ENCODE measurements around the gene SIRPA. TPM values are rescaled to one million over a fixed set of nuclear protein-coding genes. Genes with fewer than 3 reads are reported as not detected.

Gene SIRPA
- total RNA-seq, 1 donor from 2014 or later: 8.9 TPM

DNA sequence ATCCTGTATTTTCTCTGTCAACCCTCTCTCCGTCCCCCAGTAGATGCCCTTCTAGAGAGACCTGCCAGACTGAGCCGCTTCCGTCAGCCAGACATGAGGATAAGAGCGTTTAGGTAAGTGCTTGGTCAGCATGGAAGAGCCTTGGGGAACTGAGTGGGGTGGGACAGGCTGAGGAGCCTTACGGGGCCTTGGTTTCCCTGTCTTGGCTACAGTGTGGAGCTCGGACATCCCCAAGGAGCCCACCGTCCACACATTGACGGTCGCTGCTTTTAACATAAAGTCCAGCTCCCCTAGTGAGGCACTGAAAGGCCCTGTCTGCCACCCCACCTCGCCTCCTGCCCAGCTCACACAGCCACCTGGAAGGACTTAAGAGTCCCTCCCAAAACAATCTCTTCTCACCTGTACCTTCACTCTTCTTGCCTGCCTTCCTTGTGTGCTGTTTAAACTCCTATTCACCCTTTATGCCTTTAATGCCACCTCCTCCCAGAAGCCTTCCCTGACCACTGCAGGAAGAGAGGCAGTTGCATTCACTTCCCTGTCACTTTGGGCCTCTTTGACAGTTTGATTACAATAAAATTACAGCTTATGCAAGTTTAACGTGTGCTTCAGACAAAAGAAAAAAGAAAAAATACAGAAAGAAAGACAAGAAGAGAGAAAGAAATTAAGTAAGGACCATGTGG, 56.4 kb downstream of the SIRPA start:
- peaks cover 0 to 3% (median 0%) of the 10 kb centered on the region in 3 donors for H3K27me3 ChIP-seq (ENCODE audit: control insufficient read depth in 3 of 3, insufficient read depth in 3 of 3, low read length in 3 of 3)
- H3K9ac ChIP-seq (ENCODE audit: low read depth in 1 of 3, low read length in 3 of 3): no peak overlapping the region
- H3K4me3 ChIP-seq (ENCODE audit: low read length in 3 of 3): no peak overlapping the region
- no peak overlapping the region for H3K27ac ChIP-seq (ENCODE audit: low read depth, low read length)
- H3K4me1 ChIP-seq (ENCODE audit: control insufficient read depth in 3 of 3, insufficient read depth in 3 of 3, low read length in 3 of 3): peaks cover 17 to 33% (median 23%) of the 10 kb centered on the region in 3 donors
- H3K9me3 ChIP-seq (ENCODE audit: control insufficient read depth in 3 of 3, low read length in 3 of 3): no peaks in the 10 kb centered on the region
- H3K36me3 ChIP-seq (ENCODE audit: control insufficient read depth in 3 of 3, insufficient read depth in 3 of 3, low read length in 3 of 3): no peaks in the 10 kb centered on the region

DNA sequence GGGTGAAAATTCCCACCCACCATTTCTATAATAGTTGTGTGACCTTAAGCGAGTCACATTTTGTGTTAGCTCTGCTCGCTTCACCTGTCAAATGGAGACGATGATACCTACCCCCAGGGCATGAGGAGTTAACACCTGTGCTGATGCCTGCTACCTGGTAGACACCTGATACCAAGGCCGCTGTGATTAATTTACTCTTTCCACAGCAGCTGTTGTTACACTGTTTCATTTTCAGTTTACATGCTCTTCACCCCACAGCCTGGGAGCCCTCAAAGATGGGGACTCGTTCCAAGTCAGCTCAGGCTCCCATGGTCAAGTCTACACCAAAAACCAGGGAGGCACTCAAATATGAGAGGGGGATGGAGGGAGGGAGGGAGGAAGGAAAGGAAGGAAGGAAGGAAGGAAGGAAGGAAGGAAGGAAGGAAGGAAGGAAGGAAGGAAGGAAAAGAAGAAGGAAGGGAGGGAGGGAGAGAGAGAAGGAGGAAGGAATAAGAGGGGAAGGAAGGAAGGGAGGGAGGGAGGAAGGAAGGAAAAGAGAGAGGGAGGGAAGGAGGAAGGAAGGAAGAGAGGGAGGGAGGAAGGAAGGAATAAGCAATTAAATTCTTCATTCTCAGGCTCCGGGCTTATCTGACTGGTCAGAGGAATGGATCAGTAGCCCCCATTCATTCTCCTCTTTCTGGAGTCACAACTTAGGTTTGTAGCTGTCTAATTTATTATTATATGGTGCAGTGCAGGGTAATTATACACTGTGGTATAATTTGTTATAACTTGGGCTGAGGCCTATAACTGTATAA, 57.7 kb downstream of the SIRPA start:
- no peak overlapping the region for H3K4me3 ChIP-seq (ENCODE audit: low read length in 3 of 3)
- H3K27me3 ChIP-seq (ENCODE audit: control insufficient read depth in 3 of 3, insufficient read depth in 3 of 3, low read length in 3 of 3): peaks cover 0 to 3% (median 0%) of the 10 kb centered on the region in 3 donors
- H3K9me3 ChIP-seq (ENCODE audit: control insufficient read depth in 3 of 3, low read length in 3 of 3): no peaks in the 10 kb centered on the region
- peak overlapping the region in 1 of 3 donors; percentile 32 for H3K9ac ChIP-seq (ENCODE audit: low read depth in 1 of 3, low read length in 3 of 3)
- no peak overlapping the region for H3K27ac ChIP-seq (ENCODE audit: low read depth, low read length)
- H3K4me1 ChIP-seq (ENCODE audit: control insufficient read depth in 3 of 3, insufficient read depth in 3 of 3, low read length in 3 of 3): peaks cover 6 to 21% (median 11%) of the 10 kb centered on the region in 3 donors
- no peaks in the 10 kb centered on the region for H3K36me3 ChIP-seq (ENCODE audit: control insufficient read depth in 3 of 3, insufficient read depth in 3 of 3, low read length in 3 of 3)

DNA sequence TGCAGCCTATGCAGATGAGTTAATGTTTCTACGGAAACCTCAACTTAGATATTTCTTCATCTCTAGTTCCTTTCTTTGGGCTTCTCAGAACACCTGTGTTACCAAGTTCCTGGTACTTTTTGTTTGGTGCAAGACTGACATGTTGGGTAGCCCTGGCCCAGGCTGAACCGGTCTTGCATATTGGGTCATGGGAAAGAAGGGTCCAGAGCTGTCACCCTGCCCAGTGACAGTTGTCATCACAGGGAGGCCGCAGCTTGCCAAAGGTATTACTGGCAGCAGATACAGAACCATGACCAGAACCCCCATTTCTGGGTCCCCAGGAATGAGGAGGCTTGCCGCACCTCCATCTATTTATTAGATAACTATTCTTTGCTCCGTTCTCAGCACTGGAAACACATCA, 58.4 kb downstream of the SIRPA start:
- Histone ChIP-seq H3K36me3 (ENCODE audit: control insufficient read depth in 3 of 3, insufficient read depth in 3 of 3, low read length in 3 of 3) (no peaks in the 10 kb centered on the region), H3K27ac (ENCODE audit: low read depth, low read length) (no peak overlapping the region), H3K27me3 (ENCODE audit: control insufficient read depth in 3 of 3, insufficient read depth in 3 of 3, low read length in 3 of 3) (peaks cover 0 to 3% (median 0%) of the 10 kb centered on the region in 3 donors)

DNA sequence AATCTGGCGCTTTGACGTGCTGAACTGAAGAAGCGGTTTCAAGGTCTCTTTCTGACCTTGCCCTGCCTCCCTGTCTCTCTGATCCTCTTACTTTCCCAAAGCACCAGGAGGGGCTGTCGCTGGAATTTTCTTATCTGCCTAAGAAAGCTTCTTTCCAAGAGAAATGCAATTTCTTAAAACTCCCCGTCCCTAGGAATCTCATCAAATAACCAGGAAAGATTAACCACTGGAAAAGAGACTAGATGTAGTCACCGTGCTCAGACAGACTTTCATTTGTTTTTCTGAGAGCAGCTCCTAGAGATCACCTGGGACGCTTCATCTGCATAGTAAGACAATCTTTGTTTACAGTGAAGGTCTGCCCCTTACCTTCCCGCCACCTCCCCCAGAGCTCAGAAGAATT, 60.0 kb downstream of the SIRPA start:
- Histone ChIP-seq H3K27me3 (ENCODE audit: control insufficient read depth in 3 of 3, insufficient read depth in 3 of 3, low read length in 3 of 3) (peaks cover 0 to 3% (median 0%) of the 10 kb centered on the region in 3 donors), H3K9me3 (ENCODE audit: control insufficient read depth in 3 of 3, low read length in 3 of 3) (no peaks in the 10 kb centered on the region), H3K9ac (ENCODE audit: low read depth in 1 of 3, low read length in 3 of 3) (no peak overlapping the region), H3K4me1 (ENCODE audit: control insufficient read depth in 3 of 3, insufficient read depth in 3 of 3, low read length in 3 of 3) (peaks cover 0 to 7% (median 0%) of the 10 kb centered on the region in 3 donors), H3K36me3 (ENCODE audit: control insufficient read depth in 3 of 3, insufficient read depth in 3 of 3, low read length in 3 of 3) (no peaks in the 10 kb centered on the region), H3K27ac (ENCODE audit: low read depth, low read length) (no peak overlapping the region), H3K4me3 (ENCODE audit: low read length in 3 of 3) (no peak overlapping the region)

More for the DNA sequence above, 58.4 kb downstream of the SIRPA start:
- H3K9me3 ChIP-seq (ENCODE audit: control insufficient read depth in 3 of 3, low read length in 3 of 3): no peaks in the 10 kb centered on the region
- H3K4me3 ChIP-seq (ENCODE audit: low read length in 3 of 3): no peak overlapping the region
- peak overlapping the region in 1 of 3 donors; percentile 32 for H3K9ac ChIP-seq (ENCODE audit: low read depth in 1 of 3, low read length in 3 of 3)
- peaks cover 6 to 16% (median 11%) of the 10 kb centered on the region in 3 donors for H3K4me1 ChIP-seq (ENCODE audit: control insufficient read depth in 3 of 3, insufficient read depth in 3 of 3, low read length in 3 of 3)

DNA sequence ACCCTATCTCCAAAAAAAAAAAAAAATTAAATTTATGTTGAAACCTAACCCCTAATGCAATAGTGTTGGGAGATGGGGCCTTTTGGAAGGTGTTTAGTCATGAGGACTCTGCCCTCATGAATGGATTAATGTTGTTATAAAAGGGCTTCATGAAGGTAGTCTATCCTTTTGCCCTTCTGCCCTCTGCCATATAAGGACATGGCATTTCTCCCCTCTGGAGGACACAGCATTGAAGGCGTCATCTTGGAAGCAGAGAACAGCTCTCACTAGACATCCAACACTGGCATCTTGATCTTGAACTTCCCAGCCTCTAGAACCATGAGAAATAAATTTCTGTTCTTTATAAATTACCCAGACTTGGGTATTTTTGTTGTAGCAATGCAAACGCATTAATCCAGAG, 63.2 kb downstream of the SIRPA start:
- Histone ChIP-seq H3K4me3 (ENCODE audit: low read length in 3 of 3) (no peak overlapping the region), H3K9ac (ENCODE audit: low read depth in 1 of 3, low read length in 3 of 3) (no peak overlapping the region), H3K27ac (ENCODE audit: low read depth, low read length) (no peak overlapping the region), H3K27me3 (ENCODE audit: control insufficient read depth in 3 of 3, insufficient read depth in 3 of 3, low read length in 3 of 3) (peaks cover 0 to 13% (median 3%) of the 10 kb centered on the region in 3 donors), H3K4me1 (ENCODE audit: control insufficient read depth in 3 of 3, insufficient read depth in 3 of 3, low read length in 3 of 3) (peaks cover 0 to 4% (median 0%) of the 10 kb centered on the region in 3 donors), H3K9me3 (ENCODE audit: control insufficient read depth in 3 of 3, low read length in 3 of 3) (no peaks in the 10 kb centered on the region), H3K36me3 (ENCODE audit: control insufficient read depth in 3 of 3, insufficient read depth in 3 of 3, low read length in 3 of 3) (no peaks in the 10 kb centered on the region)

DNA sequence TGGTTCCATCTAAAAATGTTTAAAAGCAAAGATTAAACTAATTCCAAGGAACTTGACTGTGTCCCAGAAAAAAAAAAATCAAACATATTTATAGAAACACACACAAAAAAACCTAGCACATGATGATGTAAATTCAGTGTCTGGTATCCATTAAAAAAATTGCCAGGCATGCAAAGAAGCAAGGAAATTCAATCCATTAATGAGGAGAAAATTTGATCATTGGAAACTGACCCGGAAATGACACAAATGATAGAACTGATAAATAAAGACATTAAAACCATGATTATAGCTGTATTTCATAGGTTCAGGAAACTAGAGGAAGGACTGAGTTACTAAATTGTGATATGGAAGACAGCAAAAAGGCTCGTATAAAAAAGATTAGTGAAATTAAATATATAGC, 63.9 kb downstream of the SIRPA start:
- no peaks in the 10 kb centered on the region for H3K4me1 ChIP-seq (ENCODE audit: control insufficient read depth in 3 of 3, insufficient read depth in 3 of 3, low read length in 3 of 3)
- H3K27ac ChIP-seq (ENCODE audit: low read depth, low read length): no peak overlapping the region
- H3K27me3 ChIP-seq (ENCODE audit: control insufficient read depth in 3 of 3, insufficient read depth in 3 of 3, low read length in 3 of 3): peaks cover 0 to 17% (median 3%) of the 10 kb centered on the region in 3 donors
- H3K9ac ChIP-seq (ENCODE audit: low read depth in 1 of 3, low read length in 3 of 3): no peak overlapping the region
- H3K36me3 ChIP-seq (ENCODE audit: control insufficient read depth in 3 of 3, insufficient read depth in 3 of 3, low read length in 3 of 3): no peaks in the 10 kb centered on the region
- no peak overlapping the region for H3K4me3 ChIP-seq (ENCODE audit: low read length in 3 of 3)
- H3K9me3 ChIP-seq (ENCODE audit: control insufficient read depth in 3 of 3, low read length in 3 of 3): no peaks in the 10 kb centered on the region

DNA sequence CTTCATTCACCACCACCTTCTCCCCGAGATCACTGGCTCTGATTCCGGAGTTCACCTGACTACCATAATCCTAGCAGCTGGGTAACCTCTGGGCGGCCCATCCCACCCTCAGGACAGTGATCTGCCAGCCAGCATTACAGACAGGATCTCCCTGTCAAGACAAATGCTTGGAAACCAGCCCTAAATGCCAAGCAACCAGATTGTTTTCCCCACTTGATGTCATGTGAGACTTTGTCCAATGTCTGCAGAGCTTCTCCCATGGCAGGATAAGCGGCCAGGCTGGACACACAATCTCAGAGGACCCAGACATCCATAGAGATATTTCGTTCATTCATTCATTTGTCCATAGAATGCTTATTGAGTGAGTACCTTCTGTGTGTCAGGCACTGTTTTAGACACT, 66.2 kb downstream of the SIRPA start:
- Histone ChIP-seq H3K27me3 (ENCODE audit: control insufficient read depth in 3 of 3, insufficient read depth in 3 of 3, low read length in 3 of 3) (peaks cover 3 to 20% (median 4%) of the 10 kb centered on the region in 3 donors), H3K36me3 (ENCODE audit: control insufficient read depth in 3 of 3, insufficient read depth in 3 of 3, low read length in 3 of 3) (no peaks in the 10 kb centered on the region), H3K9ac (ENCODE audit: low read depth in 1 of 3, low read length in 3 of 3) (no peak overlapping the region), H3K9me3 (ENCODE audit: control insufficient read depth in 3 of 3, low read length in 3 of 3) (no peaks in the 10 kb centered on the region), H3K4me1 (ENCODE audit: control insufficient read depth in 3 of 3, insufficient read depth in 3 of 3, low read length in 3 of 3) (peaks cover 3 to 6% (median 5%) of the 10 kb centered on the region in 3 donors), H3K4me3 (ENCODE audit: low read length in 3 of 3) (no peak overlapping the region), H3K27ac (ENCODE audit: low read depth, low read length) (no peak overlapping the region)

DNA sequence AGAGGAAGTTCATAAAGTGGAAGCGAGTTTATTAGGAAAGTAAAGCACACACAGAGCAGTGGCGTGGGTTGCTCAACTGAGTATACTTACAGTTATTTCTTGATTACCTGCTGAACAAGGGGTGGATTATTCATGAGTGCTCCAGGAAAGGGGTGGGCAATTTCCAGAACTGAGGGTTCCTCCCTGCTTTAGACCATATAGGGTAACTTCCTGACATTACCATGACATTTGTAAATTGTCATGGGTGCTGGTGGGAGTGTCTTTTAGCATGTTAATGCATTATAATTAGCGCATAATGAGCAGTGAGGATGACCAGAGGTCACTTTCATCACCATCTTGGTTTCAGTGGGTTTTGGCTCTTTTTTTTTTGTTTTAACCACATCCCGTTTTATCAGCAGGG, 68.9 kb downstream of the SIRPA start:
- Histone ChIP-seq H3K9ac (ENCODE audit: low read depth in 1 of 3, low read length in 3 of 3) (no peak overlapping the region), H3K4me3 (ENCODE audit: low read length in 3 of 3) (no peak overlapping the region), H3K9me3 (ENCODE audit: control insufficient read depth in 3 of 3, low read length in 3 of 3) (no peaks in the 10 kb centered on the region)

DNA sequence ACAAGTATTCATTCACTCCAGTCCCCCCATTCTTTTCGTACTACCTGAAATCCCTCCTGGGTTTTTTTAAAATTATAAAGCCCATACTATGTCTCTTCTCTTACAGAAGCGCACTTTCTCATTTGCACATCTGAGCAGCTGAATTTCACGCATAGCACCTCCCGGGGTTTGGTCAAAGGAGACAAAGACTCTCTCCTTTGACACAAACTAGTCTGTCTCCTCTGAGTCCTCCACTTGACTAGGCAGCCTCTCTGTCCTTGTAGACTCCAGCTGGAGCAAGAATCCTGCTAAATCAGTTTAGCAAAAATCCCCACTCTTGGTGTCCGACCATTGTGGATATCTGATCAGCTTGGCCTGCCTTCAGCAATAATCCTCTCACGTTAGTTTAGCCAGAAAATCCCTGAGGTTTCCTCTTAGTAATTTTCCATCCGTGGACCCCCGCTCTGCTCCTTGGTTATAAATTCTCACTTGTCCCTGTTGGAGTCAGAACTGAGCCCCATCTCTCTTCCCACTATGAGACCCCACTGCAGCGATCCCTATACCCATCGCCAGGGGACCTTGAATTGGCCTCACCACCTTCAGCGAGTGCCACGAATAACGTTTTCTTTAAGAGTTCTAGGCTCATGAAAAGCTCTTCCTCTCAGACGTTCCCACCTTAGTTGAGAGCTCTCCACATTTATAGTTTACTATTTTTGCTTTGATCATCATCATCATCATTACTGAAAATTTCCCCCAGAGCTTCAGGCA, 69.6 kb downstream of the SIRPA start:
- H3K9ac ChIP-seq (ENCODE audit: low read depth in 1 of 3, low read length in 3 of 3): no peak overlapping the region
- H3K4me1 ChIP-seq (ENCODE audit: control insufficient read depth in 3 of 3, insufficient read depth in 3 of 3, low read length in 3 of 3): peaks cover 3 to 6% (median 5%) of the 10 kb centered on the region in 3 donors
- no peak overlapping the region for H3K27ac ChIP-seq (ENCODE audit: low read depth, low read length)
- no peak overlapping the region for H3K4me3 ChIP-seq (ENCODE audit: low read length in 3 of 3)
- no peaks in the 10 kb centered on the region for H3K9me3 ChIP-seq (ENCODE audit: control insufficient read depth in 3 of 3, low read length in 3 of 3)
- H3K36me3 ChIP-seq (ENCODE audit: control insufficient read depth in 3 of 3, insufficient read depth in 3 of 3, low read length in 3 of 3): no peaks in the 10 kb centered on the region
- H3K27me3 ChIP-seq (ENCODE audit: control insufficient read depth in 3 of 3, insufficient read depth in 3 of 3, low read length in 3 of 3): peaks cover 3 to 20% (median 6%) of the 10 kb centered on the region in 3 donors

More for the DNA sequence above, 68.9 kb downstream of the SIRPA start:
- Histone ChIP-seq H3K27ac (ENCODE audit: low read depth, low read length) (no peak overlapping the region), H3K27me3 (ENCODE audit: control insufficient read depth in 3 of 3, insufficient read depth in 3 of 3, low read length in 3 of 3) (peaks cover 3 to 20% (median 6%) of the 10 kb centered on the region in 3 donors), H3K36me3 (ENCODE audit: control insufficient read depth in 3 of 3, insufficient read depth in 3 of 3, low read length in 3 of 3) (no peaks in the 10 kb centered on the region), H3K4me1 (ENCODE audit: control insufficient read depth in 3 of 3, insufficient read depth in 3 of 3, low read length in 3 of 3) (peaks cover 3 to 6% (median 5%) of the 10 kb centered on the region in 3 donors)
